GM19239 (cell line): ENCODE measurements around the gene TAF10.

Experiments used
- DNase-seq: peaks from one replicate; pipeline ENCODE4 v3.0.0; 2011; ENCODE audit warnings: low spot score; ENCODE audit not compliant: insufficient read length
- FAIRE-seq: peaks from 2 replicates; lab custom pipeline; 2011; peaks lifted over from hg19 to GRCh38; lab: Jason Lieb, UNC

TAF10 gene

GRCh38 chr11:6625832-6626420, 13.9 kb upstream of the TAF10 start:
- FAIRE-seq (no peak), DNase-seq (no peak)

DNA sequence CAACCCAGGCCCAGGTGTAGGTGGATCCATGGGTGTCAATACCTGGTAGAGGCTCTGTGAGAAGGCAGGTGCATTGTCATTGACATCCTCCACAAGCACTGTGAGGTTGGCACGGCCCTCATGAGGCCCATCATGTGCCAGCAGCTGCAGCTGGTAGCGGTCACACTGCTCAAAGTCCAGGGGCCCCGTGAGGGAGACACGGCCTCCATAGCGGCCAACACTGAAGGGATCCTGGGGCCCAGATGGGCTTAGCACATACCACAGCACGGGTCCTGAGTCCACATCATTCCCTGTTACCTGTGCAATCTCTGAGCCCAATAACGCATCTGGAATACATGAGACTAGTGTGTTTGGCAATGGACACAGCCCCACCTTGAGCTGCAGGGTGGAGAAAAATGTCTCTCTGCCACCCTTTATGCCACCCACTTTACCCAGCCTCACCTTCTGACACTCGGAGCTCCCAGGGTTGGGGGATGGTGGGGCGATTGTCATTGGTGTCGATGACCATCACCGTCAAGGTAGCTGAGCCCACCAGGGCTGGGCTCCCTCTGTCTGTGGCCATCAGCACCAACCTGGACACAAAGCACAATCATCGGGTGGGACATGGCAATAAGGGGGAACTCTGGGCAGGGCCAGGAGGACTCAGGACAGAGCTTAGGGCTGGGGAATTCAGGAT, 13.3 kb upstream of the TAF10 start:
- DNase-seq (no peak), FAIRE-seq (no peak)

GRCh38 chr11:6623391-6624363, 11.7 kb upstream of the TAF10 start:
- FAIRE-seq, result no peak
- DNase-seq, result no peak

DNA sequence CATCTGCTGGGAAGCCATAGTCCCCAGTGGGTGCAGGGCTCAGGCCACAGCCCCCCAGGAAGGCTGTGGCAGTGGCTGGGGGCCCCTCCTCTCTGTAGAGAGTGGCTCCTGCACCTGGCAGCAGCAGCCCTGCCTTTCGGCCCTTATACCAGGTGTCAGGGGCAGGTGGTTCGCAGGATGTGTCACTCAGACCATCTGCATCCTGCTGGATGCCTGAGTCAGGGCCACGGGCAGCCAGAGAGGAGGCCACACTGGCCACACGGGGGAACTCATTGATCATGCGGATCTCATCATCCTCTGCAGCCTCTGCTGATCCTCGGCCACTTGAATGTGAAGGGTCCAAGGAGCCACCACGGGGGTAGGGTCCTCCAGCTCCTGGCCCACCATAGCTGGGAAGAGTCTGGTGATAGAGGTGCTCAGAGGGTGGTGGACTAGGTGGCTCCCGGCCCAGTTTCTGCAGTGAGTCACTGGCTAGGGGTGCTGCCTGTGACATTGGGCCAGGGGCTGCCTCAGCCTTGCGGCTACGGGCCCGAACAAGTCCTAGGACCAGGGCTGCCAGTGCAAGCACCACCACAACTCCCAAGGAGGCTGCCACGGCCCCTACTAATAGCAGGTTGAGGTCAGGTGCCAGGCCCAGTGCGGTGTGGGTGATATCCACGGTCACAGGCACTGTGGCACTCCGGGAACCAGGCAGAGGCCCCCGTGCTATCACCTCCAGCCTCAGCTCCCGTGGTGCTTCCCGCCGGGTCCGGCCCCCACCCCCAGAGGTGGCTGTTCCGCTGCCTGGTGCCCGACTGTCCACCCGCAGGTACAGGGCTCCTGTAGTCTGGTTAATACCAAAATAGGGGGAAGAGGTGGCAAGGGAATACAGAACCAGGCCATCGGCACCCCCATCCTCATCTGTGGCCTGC, 10.5 kb upstream of the TAF10 start:
- DNase-seq (no peak), FAIRE-seq (no peak)

GRCh38 chr11:6621711-6622211, 9.7 kb upstream of the TAF10 start:
- no peak for DNase-seq
- FAIRE-seq, result no peak

- DNase-seq (no peak), FAIRE-seq (no peak)
These were observed 8.6 kb upstream of the TAF10 start for GRCh38 chr11:6620636-6621035.

DNA sequence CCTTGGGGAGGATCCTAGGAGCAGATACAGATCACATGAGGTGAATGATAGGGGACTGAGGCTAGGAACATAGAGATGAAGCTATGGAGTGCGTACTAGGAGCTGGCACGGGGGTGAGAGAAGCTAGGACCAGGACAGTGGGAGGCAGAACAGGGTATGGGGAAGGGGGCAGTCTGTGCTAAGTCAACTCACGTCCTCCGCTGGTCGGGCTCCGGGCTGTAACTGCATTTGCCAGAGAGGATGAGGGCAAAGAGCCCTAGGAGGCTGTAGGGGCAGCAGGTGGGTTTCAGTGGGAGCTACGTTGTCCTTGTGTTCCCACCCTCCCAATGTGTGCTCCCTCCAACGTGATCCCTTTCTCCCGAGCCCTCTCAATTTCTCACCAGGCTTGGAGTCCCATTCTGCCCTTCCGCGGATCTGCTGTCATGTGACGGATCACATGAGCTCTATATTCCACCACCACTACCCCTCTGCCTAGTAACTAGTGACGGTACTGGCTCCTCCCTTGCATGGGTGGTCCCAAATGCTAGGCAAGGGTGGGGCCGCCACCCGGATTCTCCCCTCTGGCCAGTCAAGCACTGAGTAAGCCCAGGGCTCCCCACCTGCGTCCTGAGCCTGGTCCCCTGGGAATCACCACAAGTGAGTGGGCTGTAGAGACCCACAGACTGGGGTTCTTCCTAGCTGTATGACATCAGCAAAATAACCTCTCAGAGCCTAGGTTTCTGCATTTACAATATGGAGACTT, 7.2 kb upstream of the TAF10 start, which contains the start of gene TPP1:
Gene TPP1 (minus strand): TSS at position 419 of the 742 bp plus-strand sequence. CDS start 22 bp downstream, at position 397.
- DNase-seq (peak; percentile 97), FAIRE-seq (peak; percentile 97)

- DNase-seq (no peak), FAIRE-seq (peak; percentile 66)
These were observed 6.3 kb upstream of the TAF10 start for GRCh38 chr11:6618117-6619003.

DNA sequence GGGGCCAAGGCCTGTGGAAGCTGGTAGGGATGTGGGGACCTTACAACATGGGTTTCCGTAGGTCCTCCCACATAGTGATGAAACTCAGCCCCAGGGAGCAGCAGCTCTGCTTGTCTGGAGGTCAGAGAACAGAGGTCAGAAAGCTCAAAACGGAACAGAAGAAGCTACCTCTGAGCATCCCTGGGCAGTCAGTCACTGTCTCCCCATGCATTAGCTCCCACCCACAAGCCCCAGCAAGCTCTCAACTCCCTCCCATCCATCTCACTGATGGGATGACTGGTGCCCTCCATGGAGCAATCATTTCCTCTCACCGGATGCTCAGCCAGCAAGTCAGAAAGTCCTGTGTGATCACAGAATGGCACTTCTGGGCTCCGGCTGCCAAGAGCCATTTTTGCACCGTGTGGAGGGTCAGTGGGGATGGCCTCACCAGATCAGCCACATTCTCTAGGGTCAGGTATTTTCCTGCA, 5.3 kb upstream of the TAF10 start:
- DNase-seq (no peak), FAIRE-seq (no peak)

DNA sequence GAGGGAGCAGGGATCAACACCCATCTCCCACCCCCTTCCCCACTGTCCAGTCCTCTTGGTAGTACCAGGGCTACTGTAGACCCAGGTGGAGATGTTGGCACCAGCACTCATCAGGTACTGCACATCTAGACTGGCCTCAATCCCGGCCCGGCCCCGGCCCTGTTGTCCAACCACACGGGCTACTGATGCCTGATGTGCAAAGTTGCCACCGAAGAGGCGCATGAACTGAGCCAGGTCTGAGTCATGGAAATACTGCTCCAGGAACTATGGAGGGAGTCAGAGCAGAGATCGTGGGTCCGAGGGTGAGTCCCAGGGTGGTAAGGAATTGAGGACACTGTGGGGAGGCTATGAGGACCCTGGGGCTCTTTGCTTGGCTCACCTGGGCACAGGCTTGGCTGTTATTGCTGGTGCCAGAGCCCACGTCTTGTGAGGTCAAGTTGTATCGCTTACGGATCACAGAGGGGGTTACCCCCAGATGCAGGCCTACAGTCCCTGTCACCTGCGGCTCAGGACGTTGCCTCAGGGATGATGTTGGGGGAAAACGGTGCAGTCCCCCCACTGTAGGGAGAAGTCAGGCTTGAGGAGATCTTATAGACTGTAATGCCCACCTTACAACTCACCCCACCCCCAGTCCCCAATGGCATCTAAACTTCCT, 4.7 kb upstream of the TAF10 start:
- no peak for FAIRE-seq

DNA sequence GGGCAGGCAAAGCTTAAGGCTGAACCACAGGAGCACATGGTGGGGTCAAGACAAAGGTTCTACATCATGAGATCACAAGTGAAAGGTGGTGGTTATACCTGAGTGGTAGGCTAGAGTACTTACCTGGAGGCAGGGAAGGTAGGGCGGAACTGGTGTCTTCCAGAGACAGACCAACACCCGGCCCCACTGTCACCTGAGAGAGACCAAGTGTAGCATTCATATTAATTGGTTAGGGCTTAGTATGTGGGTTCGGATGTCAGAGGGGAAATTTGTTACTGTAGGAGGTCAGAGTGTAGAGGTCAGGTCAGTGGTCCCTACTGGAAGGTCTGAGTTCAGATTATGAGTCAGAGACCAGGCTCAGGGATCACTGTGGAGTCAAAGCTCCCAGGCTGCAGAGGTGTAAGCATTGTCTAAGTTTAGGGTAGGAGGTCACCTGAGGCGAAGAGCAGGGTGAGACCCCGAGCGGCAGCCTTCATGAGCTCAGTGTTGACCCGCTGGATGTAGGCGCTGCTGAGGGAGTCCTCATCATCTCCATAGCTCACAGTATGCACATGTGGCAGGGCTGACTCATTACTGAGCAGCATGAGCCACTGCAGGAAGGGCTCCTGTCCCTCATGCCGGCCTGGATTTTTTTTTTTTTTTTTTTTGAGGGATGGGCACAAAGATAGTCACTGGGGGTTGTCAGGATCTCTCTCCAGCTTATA, 4.0 kb upstream of the TAF10 start:
- FAIRE-seq, result no peak
- no peak for DNase-seq

More for the DNA sequence above, 4.7 kb upstream of the TAF10 start:
- DNase-seq, result no peak

GRCh38 chr11:6615046-6615445, 3.0 kb upstream of the TAF10 start:
- FAIRE-seq (no peak), DNase-seq (no peak)

GRCh38 chr11:6614446-6614845, 2.4 kb upstream of the TAF10 start:
- FAIRE-seq, result no peak

DNA sequence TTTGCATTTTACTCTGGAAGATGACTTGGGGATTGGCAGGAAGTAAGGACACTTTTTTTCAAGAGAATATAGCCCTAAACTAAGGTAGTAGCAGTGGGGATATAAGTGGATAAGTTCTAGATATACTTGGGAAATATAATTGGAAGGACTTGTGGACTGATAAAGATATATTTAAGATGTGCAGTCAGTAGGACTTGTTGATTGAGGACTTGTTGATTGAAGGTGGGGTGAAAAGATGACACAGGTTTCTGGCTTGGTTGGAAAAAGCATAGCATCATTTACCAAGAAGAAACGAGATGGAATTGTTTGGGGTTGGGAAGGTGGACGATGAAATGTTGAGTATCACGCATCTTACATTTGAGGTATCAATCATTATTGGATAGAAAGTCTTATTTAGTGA, 1.5 kb upstream of the TAF10 start:
- DNase-seq (no peak), FAIRE-seq (no peak)

More at GRCh38 chr11:6614446-6614845, 2.4 kb upstream of the TAF10 start:
- DNase-seq, result no peak

- no peak for DNase-seq
- no peak for FAIRE-seq
These were observed 128 bp downstream of the TAF10 start for GRCh38 chr11:6611963-6612212.

DNA sequence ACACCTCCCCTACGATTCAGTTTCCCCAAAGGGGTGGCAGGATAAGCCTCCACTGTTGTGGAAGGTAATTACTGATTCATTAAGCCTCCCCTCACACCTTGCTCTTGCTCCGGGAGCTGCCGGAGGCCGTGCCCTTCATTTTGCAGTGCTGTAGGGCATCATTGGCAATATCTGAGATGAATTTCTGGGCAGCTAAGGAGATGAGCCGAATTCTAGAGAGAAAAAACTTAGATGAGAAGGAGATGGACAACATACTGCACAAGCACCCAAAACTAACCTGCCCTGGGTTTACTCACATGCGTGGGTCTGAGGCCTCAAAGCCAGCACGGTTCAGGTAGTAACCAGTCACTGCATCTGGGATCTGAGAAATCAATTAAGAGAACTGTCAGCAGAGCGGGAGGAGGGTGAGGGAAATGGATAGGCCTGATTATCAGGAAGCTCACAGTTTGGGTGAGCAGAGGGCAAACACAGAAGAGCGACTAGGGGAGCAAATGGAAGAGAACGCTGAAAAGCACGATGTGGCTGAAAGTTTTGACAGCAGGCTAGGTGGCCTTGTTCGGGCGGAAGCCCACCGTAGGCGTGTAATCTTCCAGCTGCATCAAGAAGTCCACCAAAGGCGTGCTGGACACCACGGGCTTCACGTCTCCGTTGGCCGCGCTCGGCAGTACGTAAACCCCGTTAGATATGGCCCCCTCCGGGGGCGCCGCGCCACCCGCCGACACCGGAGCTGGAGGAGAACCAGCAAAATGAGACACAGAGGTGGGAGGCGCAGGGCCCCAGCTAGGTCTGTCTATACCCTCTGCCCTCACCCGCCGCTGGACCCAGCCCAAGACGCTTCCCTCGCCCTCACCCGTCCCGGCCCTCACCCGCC, 689 bp downstream of the TAF10 start:
- no peak for FAIRE-seq
- DNase-seq, result no peak
